Renal cortex interstitium (tissue), 11 donors: ENCODE results near the gene LMO7. TPM values are rescaled to one million over a fixed set of nuclear protein-coding genes. Genes with fewer than 3 reads are reported as not detected.
"Not testable (repeated sequence)": the region's sequence is repeated elsewhere in the genome, so short reads cannot be mapped to it uniquely, and the experiment has no call there.

Experiments
- DNase-seq, 11 donors: peaks; one replicate each; pipeline ENCODE4 v3.0.0-alpha.2; 2013; ENCODE audit warnings: low read depth in 9 of 11, low spot score in 4 of 11; ENCODE audit errors: extremely low read depth in 1 of 11
- polyA plus RNA-seq, 3 donors: library from polyadenylated mRNA; unstranded; fragments of 120-200 nt; gene quantifications; one replicate each; pipeline ENCODE4 v1.2.1, GENCODE V29; 2013; ENCODE audit not compliant: insufficient read length in 3 of 3

The LMO7 gene
- polyA plus RNA-seq, 3 donors = 75.1 to 110 (median 90.1) TPM

DNA sequence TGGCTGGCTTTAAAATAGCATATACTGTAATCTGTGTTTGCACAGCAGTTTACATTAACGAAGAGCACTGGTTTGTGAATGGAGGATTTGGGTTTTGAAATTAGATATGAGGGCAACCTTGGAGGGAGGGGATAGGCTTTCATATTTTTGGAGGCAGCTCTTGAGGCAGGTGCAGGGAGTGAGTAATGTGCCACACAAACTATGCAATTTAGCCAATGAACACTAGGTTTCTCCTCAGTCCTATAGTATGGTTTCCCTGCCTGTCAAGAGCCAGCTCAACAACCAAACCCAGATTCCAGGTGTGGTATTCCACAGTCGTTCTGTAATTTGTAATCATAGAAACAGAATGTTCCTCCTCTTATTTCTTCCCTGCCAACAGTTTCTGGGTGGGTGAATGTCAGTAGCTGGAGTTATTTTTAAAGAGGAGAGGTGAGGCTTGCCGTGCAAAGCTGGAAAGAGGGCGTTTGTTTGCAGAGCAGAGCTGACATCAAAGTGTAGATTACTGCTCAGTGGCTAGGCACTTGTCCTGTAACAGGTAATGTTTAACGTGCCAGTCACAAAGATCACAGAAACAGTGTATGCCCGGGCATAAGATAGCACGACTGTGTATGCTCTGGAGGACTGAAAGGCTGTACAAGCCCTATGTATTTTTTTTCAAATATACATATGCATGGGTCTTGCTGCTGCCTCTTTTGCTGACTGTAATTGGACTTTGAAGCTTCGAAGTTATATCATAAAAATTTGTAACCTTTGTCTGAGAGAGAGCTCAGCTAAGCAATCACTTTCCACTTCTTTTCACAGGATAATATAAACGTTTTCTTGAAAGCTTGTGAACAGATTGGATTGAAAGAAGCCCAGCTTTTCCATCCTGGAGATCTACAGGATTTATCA is 124.2 kb downstream of the LMO7 start:
- DNase-seq = no peak

DNA sequence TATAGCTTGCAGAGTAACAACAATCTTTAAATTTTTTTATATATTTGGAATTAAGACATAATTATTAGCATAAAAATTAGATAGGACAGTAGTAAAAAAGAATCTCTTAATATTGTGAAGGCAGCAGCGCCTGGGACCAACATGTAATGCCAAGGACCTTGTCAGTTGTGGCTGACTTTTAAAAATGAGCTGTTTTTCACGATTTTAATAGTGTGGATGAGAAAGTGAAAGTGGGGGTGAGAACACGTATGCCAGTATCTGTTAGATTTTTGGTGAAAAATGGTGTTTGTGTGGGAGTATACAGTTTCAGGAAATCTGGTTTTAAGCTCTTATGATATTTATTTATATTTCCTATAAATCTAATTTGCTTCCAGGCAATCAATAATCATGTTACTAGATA is 125.2 kb downstream of the LMO7 start:
- no peak for DNase-seq

DNA sequence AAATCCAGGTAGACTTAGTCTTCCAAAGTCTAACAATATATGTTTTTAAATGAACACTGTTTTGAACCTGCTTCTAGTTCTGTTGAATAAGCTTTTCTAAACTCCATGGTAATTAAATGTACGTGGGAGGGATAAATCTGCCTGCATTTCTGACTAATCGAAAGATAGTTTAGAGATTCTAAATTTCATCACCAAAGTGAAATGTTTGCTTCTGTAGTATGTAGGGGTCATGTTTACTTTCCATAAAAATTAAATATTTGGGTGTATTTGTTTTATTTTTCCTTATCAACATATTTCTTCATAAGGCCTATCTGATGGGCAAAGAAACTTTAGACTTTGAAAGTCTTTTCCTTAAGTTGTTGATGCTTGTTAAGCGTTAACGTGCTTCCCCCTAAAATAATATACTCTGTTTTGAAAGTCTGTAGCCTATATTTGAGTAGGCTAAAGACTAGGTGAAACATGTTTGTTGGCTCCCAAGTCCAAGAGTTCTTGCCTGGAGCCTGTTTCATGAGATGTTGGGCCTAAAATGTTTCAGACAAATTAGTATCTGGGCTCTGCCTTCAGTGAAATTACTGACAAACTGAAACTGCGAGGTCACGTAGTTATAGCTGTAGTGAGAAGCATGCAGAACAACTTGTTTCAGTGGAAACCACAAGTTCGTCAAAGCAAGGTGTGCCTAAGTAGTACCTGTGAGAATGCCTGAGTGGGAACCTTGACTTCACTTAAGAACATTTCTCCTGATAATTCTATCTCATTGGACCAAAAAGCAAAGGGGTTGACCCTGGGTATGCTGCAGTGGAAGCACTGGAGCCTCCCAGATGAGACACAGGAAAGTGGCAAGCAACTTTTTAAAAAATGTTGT is 126.2 kb downstream of the LMO7 start:
- no peak for DNase-seq

DNA sequence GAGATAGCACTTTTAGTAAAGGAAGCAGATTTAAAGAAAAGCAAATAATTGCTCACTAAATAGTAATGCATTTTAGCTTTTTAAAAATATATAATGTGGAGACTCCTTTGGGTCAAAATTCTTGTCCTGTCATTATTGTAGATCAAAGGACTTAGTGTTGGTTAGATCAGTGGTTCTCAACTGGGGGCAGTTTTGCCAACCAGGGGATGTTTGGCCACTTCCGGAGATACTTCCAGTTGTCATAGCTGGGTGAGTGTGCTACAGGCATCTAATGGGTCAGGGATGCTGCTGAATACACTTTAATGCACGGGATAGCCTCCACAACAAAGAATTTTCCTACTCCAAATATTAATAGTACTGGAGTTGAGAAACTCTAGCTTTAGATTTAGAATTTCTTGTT is 126.8 kb downstream of the LMO7 start:
- no peak for DNase-seq

GRCh38 chr13:75763512-75763911 is 127.4 kb downstream of the LMO7 start:
- DNase-seq = no peak

DNA sequence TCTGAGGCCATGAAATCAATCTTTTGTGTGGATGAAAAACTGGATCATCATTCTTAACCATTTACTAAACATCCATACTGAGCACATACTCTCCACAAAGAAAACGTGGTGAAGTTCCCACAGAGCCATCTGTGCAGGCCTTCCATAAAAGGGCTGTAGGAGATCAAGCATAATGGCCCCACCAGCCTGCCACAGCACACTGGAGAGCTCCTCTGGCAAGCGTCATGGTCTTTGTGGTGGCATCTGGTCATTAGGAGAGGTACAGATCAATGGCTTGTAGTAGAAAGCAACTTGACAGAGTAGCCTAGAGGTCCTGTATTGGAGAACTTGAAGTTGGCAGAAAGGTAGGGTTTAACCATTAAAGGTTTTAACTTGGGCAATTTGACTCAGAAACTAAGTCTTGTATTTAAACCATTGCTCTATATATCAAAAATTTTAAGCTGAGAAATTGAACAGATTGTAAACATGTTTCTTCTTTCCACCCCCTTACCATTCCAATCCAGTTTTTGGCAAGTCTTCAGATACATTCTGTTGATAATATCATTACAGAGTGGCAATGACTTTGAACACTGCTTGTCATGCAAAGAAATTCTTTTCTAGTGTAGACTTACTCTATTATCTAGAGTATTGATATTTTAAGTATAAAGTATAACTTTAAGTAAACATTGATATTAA is 128.3 kb downstream of the LMO7 start:
- no peak for DNase-seq

GRCh38 chr13:75764926-75765310 is 128.8 kb downstream of the LMO7 start:
- DNase-seq = no peak

- DNase-seq = no peak
Observed at GRCh38 chr13:75766636-75767035, 130.5 kb downstream of the LMO7 start.

GRCh38 chr13:75769141-75769905 is 133.2 kb downstream of the LMO7 start:
- no peak for DNase-seq

- no peak for DNase-seq
Observed at GRCh38 chr13:75770164-75770563, 134.0 kb downstream of the LMO7 start.

DNA sequence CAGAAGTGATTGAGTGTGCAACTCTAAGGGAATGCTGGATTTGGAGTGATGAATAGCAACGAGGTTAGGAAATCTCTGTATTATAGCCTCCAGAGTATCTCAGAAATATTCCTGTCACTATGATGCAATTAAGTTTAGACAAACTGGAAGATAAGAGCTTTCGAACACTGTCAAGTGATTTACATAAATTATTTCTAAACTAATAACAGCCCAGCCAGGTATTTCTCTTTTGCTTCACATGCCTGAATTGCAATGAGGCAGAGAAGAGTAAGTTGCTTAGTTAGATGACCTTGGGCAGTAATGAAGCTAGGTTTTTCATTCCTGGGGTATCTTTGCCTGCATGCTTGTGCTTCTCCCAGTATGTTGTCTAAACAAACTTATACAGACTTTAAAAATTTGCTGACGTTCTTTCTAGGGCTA is 134.5 kb downstream of the LMO7 start:
- DNase-seq = no peak

- no peak for DNase-seq
Observed at GRCh38 chr13:75771226-75771625, 135.1 kb downstream of the LMO7 start.

DNA sequence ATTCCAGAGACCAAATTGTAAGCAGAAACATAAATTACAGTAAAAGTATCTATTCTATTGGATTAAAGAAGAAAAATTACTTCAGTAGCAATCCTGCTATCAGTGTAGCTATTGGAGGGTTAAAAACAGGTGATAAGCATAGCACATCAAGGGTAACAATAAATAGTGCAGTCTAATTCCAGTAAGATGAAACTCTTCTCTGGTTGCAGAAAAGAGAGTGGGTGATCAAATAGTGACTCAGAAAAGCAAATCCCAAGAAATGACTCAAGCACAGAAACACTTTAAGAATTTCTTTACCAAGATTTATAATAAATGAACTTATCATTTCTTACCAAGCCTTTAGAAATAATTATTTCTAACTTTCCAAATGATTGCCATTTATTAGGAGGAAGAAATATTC is 135.7 kb downstream of the LMO7 start:
- DNase-seq = no peak

GRCh38 chr13:75774176-75774575 is 138.0 kb downstream of the LMO7 start:
- no peak for DNase-seq

GRCh38 chr13:75776550-75776949 is 140.4 kb downstream of the LMO7 start:
- DNase-seq = no peak

- DNase-seq = no peak
Observed at GRCh38 chr13:75779393-75779792, 143.3 kb downstream of the LMO7 start.

DNA sequence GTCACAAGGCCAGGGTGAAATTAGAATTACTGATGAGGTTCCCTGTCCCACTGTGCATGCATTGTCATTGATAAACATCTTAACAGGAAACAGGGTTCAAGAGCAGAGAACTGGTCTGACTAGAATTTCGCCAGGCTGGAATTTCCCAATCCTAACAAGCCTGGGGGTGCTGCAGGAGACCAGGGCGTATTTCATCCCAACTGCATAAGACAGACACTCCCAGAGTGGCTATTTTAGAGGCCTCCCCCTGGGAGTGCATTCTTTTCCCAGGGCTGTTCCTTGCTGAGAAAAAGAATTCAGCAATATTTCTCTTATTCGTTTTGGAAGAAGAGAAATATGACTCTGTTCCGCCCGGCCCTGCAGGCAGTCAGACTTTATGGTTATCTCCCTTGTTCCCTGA is 144.0 kb downstream of the LMO7 start:
- DNase-seq = not testable (repeated sequence)

GRCh38 chr13:75782985-75783384 is 146.9 kb downstream of the LMO7 start:
- no peak for DNase-seq

GRCh38 chr13:75784003-75784402 is 147.9 kb downstream of the LMO7 start:
- no peak for DNase-seq
